OCI-LY7 (cell line): ENCODE measurements around the gene SLC66A2. TPM values are rescaled to one million over a fixed set of nuclear protein-coding genes. Genes with fewer than 3 reads are reported as not detected.

Experiments used
- BruUV-seq: library from RNA; stranded (reverse); fragments of 400-500 nt; replicated peaks from 2 replicates; lab custom pipeline; 2021; lab: Mats Ljungman, UMichigan
- CTCF ChIA-PET: fragments of 300-600 bp; sonication (Branson Sonifier 250); formaldehyde crosslinking; loops from one replicate; lab custom pipeline; 2022; ENCODE audit warnings: antibody characterized with exemption; ENCODE audit not compliant: unreplicated experiment; lab: Charles Lee
- POLR2A ChIA-PET: fragments of 300-600 bp; sonication (Branson Sonifier 250); formaldehyde crosslinking; loops from one replicate; lab custom pipeline; 2022; ENCODE audit warnings: antibody characterized with exemption; lab: Charles Lee
- DNase-seq: peaks from one replicate; pipeline ENCODE4 v3.0.0-alpha.2; 2015; ENCODE audit warnings: low spot score
- H2AFZ ChIP-seq: fragments of 200-600 bp; sonication (generic), shearing (Covaris generic); 2 replicates; pipeline ENCODE4 v1.6.1; 2014; ENCODE audit warnings: mild to moderate bottlenecking, antibody characterized with exemption, low read length, moderate library complexity
- H3K27ac ChIP-seq: fragments of 200-600 bp; sonication (generic); 2 replicates; pipeline ENCODE4 v1.5.1; 2014; ENCODE audit warnings: mixed run types, low read depth, mild to moderate bottlenecking, moderate library complexity, low read length, inconsistent platforms; ENCODE audit not compliant: poor library complexity, severe bottlenecking
- H3K36me3 ChIP-seq: fragments of 200-600 bp; sonication (generic); 2 replicates; pipeline ENCODE4 v1.6.1; 2014; ENCODE audit warnings: mild to moderate bottlenecking, antibody characterized with exemption, low read length, moderate library complexity, mixed read lengths; ENCODE audit not compliant: insufficient read depth
- H3K4me1 ChIP-seq: fragments of 200-600 bp; sonication (generic); 2 replicates; pipeline ENCODE4 v1.5.1; 2014; ENCODE audit warnings: mild to moderate bottlenecking, low read length; ENCODE audit not compliant: insufficient read depth, poor library complexity, severe bottlenecking
- H3K4me2 ChIP-seq: fragments of 200-600 bp; sonication (generic); 2 replicates; pipeline ENCODE4 v1.6.1; 2014; ENCODE audit warnings: mild to moderate bottlenecking, low read length
- H3K4me3 ChIP-seq: fragments of 200-600 bp; sonication (generic); 2 replicates; pipeline ENCODE4 v1.5.1; 2014; ENCODE audit warnings: mild to moderate bottlenecking, low read depth, low read length; ENCODE audit not compliant: poor library complexity, severe bottlenecking
- H3K79me2 ChIP-seq: fragments of 200-600 bp; sonication (generic); 2 replicates; pipeline ENCODE4 v1.6.1; 2016; ENCODE audit warnings: low read depth, mild to moderate bottlenecking, low read length, moderate library complexity, mixed read lengths; ENCODE audit not compliant: insufficient read depth
- H3K9me2 ChIP-seq: fragments of 200-600 bp; sonication (generic); 2 replicates; pipeline ENCODE4 v1.6.1; 2016; ENCODE audit warnings: mild to moderate bottlenecking, low read length, mixed read lengths; ENCODE audit not compliant: insufficient read depth
- H3K9me3 ChIP-seq: fragments of 200-600 bp; sonication (generic); 2 replicates; pipeline ENCODE4 v1.6.1; 2014; ENCODE audit warnings: mild to moderate bottlenecking, mixed run types, low read length, mixed read lengths
- H4K20me1 ChIP-seq: fragments of 200-600 bp; sonication (generic); 2 replicates; pipeline ENCODE4 v1.6.1; 2014; ENCODE audit warnings: mild to moderate bottlenecking, antibody characterized with exemption, low read length, moderate library complexity, mixed read lengths; ENCODE audit not compliant: insufficient read depth
- EZH2phosphoT487 ChIP-seq: fragments of 200-600 bp; sonication (generic); IDR thresholded peaks from 2 replicates; pipeline ENCODE4 v1.6.1; 2018; ENCODE audit warnings: low read depth, borderline replicate concordance, mild to moderate bottlenecking, mixed run types, antibody characterized with exemption, low read length, moderate library complexity, mixed read lengths
- intact Hi-C: fragments of 100-400 bp; cut with micrococcal nuclease; formaldehyde crosslinking; loops from one replicate; pipeline ENCODE4 v1.10.0; 2022; ENCODE audit not compliant: unreplicated experiment
- total RNA-seq, 2 experiments: library from RNA; depleted of rRNA in 1 of 2; stranded (reverse); fragments of >200 nt in 1 of 2; shearing (Covaris generic) in 1 of 2; gene quantifications; 2 replicates each; pipeline ENCODE4 v1.2.3, GENCODE V29; 2014 to 2022
- TF ChIP-seq, protein P1 (sequence below): fragments of 200-600 bp; sonication (generic); conservative IDR thresholded peaks from 2 replicates; pipeline ENCODE4 v1.5.1; 2014; ENCODE audit warnings: mild to moderate bottlenecking, antibody characterized with exemption, low read length, moderate library complexity, mixed read lengths

Gene SLC66A2
- total RNA-seq, 2 experiments from 2014 or later: 14.5 to 17.9 TPM

DNA sequence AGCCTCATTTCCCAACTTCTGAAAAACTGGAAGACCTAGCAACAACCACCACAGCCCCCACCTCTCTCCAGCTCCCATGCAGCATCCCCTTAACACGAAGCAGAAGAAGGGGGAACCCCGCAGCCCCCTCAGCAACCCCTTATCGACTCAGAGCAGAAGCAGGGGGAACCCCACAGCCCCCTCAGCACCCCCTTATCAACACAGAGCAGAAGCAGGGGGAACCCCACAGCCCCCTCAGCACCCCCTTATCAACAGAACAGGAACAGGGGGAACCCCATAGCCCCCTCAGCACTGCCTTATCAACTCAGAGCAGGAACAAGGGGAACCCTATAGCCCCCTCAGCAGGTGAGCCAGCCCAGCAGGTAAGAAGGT lies 6.7 kb downstream of the SLC66A2 start:
- BruUV-seq: no TSS peak
- peaks cover 17% of the 10 kb centered on the region for H3K4me1 ChIP-seq
- no peaks in the 10 kb centered on the region for H3K9me3 ChIP-seq
- H3K4me2 ChIP-seq: no peak overlapping the region
- H3K9me2 ChIP-seq: no peaks in the 10 kb centered on the region
- intact Hi-C loops: no loop called here
- peaks cover 3% of the 10 kb centered on the region; the same call in 1 of the 2 replicates for H3K36me3 ChIP-seq
- H3K79me2 ChIP-seq: no peaks in the 10 kb centered on the region
- TF ChIP-seq EZH2phosphoT487: no peak
- TF ChIP-seq, protein P1, sequence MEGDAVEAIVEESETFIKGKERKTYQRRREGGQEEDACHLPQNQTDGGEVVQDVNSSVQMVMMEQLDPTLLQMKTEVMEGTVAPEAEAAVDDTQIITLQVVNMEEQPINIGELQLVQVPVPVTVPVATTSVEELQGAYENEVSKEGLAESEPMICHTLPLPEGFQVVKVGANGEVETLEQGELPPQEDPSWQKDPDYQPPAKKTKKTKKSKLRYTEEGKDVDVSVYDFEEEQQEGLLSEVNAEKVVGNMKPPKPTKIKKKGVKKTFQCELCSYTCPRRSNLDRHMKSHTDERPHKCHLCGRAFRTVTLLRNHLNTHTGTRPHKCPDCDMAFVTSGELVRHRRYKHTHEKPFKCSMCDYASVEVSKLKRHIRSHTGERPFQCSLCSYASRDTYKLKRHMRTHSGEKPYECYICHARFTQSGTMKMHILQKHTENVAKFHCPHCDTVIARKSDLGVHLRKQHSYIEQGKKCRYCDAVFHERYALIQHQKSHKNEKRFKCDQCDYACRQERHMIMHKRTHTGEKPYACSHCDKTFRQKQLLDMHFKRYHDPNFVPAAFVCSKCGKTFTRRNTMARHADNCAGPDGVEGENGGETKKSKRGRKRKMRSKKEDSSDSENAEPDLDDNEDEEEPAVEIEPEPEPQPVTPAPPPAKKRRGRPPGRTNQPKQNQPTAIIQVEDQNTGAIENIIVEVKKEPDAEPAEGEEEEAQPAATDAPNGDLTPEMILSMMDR: no peak
- H2AFZ ChIP-seq: no peak overlapping the region
- H4K20me1 ChIP-seq: no peaks in the 10 kb centered on the region
- CTCF ChIA-PET: no interaction called here
- no peak for DNase-seq
- H3K4me3 ChIP-seq: no peak overlapping the region
- H3K27ac ChIP-seq: no peak overlapping the region
- POLR2A ChIA-PET: no interaction called here

DNA sequence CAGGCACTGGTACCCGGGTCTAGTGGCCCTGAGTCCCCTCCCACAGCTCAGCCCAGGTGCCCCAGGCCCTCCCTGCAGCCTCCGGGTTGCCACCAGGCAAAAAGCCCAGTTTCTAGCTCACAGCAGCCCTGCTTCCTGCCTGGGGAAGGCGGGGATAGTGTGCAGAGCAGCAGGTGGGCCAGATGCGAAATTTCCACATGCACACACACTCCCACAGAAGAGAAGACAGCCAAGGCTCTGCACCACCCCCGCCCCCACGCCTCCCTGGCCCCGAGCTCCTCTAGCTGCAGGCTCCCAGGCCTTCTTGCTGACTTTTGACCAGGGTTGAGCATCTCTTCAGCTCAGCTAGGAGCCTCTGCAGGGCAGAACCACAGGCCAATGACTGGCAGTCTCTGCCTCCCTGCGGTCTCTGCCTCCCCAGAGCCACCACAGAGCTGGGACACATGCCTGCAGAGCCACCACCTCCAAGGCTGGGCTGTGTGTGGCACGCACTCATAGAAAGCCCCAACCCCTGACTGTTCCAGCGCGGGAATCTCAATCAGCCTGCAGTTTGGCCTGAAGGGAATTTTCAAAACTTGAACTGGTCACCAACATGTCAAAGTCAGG lies 7.2 kb downstream of the SLC66A2 start:
- no TSS peak for BruUV-seq
- Histone ChIP-seq H3K4me3 (no peak overlapping the region), H2AFZ (no peak overlapping the region), H3K9me2 (no peaks in the 10 kb centered on the region), H3K36me3 (peaks cover 3% of the 10 kb centered on the region; the same call in 1 of the 2 replicates), H3K4me1 (peaks cover 12% of the 10 kb centered on the region), H4K20me1 (no peaks in the 10 kb centered on the region), H3K27ac (no peak overlapping the region), H3K4me2 (no peak overlapping the region), H3K9me3 (no peaks in the 10 kb centered on the region), H3K79me2 (no peaks in the 10 kb centered on the region)
- intact Hi-C loops: no loop called here
- TF ChIP-seq, protein P1: no peak
- TF ChIP-seq EZH2phosphoT487: no peak
- CTCF ChIA-PET: no interaction called here
- POLR2A ChIA-PET: no interaction called here
- no peak for DNase-seq

DNA sequence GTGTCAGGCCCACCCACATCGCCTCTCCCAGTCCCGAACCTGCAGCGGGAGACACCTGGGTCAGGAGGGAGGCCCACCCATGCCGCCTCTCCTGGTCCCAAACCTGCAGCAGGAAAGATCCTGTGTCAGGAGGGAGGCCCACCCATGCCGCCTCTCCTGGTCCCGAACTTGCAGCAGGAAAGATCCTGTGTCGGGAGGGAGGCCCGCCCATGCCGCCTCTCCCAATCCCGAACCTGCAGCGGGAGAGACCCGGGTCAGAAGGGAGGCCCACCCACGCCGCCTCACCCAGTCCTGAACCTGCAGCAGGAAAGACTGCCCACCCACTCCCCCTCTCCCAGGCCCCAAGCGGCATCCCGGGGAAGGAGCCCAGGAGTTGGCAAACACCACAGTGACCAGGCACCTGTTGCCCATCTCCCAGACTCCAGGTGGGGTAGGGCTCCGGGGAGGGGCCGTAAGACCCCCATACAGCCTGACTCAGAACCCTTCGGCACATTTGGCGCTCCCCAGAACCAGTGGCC lies 7.8 kb downstream of the SLC66A2 start:
- no TSS peak for BruUV-seq
- no peak for TF ChIP-seq EZH2phosphoT487
- TF ChIP-seq, protein P1: no peak
- intact Hi-C loops: no loop called here
- DNase-seq: no peak
- CTCF ChIA-PET: no interaction called here
- Histone ChIP-seq H3K4me1 (peaks cover 8% of the 10 kb centered on the region), H2AFZ (no peak overlapping the region), H3K27ac (no peak overlapping the region), H3K9me3 (no peaks in the 10 kb centered on the region), H3K4me2 (no peak overlapping the region), H3K4me3 (no peak overlapping the region), H3K36me3 (peaks cover 3% of the 10 kb centered on the region; the same call in 1 of the 2 replicates), H3K79me2 (no peaks in the 10 kb centered on the region), H3K9me2 (no peaks in the 10 kb centered on the region), H4K20me1 (no peaks in the 10 kb centered on the region)
- POLR2A ChIA-PET: no interaction called here
